PC-3 (cell line): ENCODE data around the gene MALAT1. TPM values are rescaled to one million over a fixed set of nuclear protein-coding genes. Genes with fewer than 3 reads are reported as not detected.
A peak's percentile ranks its signal among the peaks of the same experiment; 100 is the strongest.

Source experiments
- ATAC-seq: fragments of 200-7000 bp; cut with Tn5 transposase; 2 replicates; pipeline ENCODE4 v1.9.1; 2020; ENCODE audit warnings: mild to moderate bottlenecking, moderate library complexity
- BruUV-seq: library from RNA; stranded (reverse); fragments of 400-500 nt; replicated peaks from 2 replicates; lab custom pipeline; 2021; lab: Mats Ljungman, UMichigan
- CTCF ChIA-PET: fragments of 300-600 bp; sonication (Branson Sonifier 250); formaldehyde crosslinking; loops from one replicate; lab custom pipeline; 2022; ENCODE audit warnings: antibody characterized with exemption; lab: Charles Lee
- POLR2A ChIA-PET: fragments of 300-600 bp; sonication (Branson Sonifier 250); formaldehyde crosslinking; loops from one replicate; lab custom pipeline; 2022; ENCODE audit warnings: antibody characterized with exemption; ENCODE audit not compliant: unreplicated experiment; lab: Charles Lee
- DNase-seq: peaks from one replicate; pipeline ENCODE4 v3.0.0-alpha.2; 2015
- H2AFZ ChIP-seq: fragments of 300-600 bp; sonication (generic); 2 replicates; pipeline ENCODE4 v1.6.0; 2016; ENCODE audit warnings: antibody characterized with exemption, low read length
- H3F3A ChIP-seq: fragments of 300-600 bp; sonication (generic); one replicate; pipeline ENCODE4 v1.6.0; 2017; ENCODE audit warnings: antibody characterized with exemption, low read length, control low read depth, mild to moderate bottlenecking; ENCODE audit not compliant: unreplicated experiment
- H3K27ac ChIP-seq: fragments of 300-600 bp; sonication (generic); 2 replicates; pipeline ENCODE4 v1.5.1; 2016; ENCODE audit warnings: mild to moderate bottlenecking, low read length
- H3K27me3 ChIP-seq: fragments of 300-600 bp; sonication (generic); 2 replicates; pipeline ENCODE4 v1.6.1; 2016; ENCODE audit warnings: low read length, mixed read lengths
- H3K36me3 ChIP-seq: fragments of 300-600 bp; sonication (generic); 2 replicates; pipeline ENCODE4 v1.6.1; 2016; ENCODE audit warnings: low read depth, mixed run types, low read length, mixed read lengths
- H3K4me1 ChIP-seq: fragments of 300-600 bp; sonication (generic); 2 replicates; pipeline ENCODE4 v1.5.1; 2016; ENCODE audit warnings: low read length; ENCODE audit not compliant: insufficient read depth
- H3K4me2 ChIP-seq: fragments of 300-600 bp; sonication (generic); 2 replicates; pipeline ENCODE4 v1.6.0; 2016; ENCODE audit warnings: low read length
- H3K4me3 ChIP-seq: fragments of 300-600 bp; sonication (generic); 2 replicates; pipeline ENCODE4 v1.5.1; 2016; ENCODE audit warnings: mild to moderate bottlenecking, low read length, mixed read lengths
- H3K79me2 ChIP-seq: fragments of 300-600 bp; sonication (generic); 2 replicates; pipeline ENCODE4 v1.6.1; 2017; ENCODE audit warnings: low read length, mixed read lengths
- H3K9ac ChIP-seq: fragments of 300-600 bp; sonication (generic); 2 replicates; pipeline ENCODE4 v1.6.0; 2016; ENCODE audit warnings: mild to moderate bottlenecking, low read length
- H3K9me2 ChIP-seq: fragments of 300-600 bp; sonication (generic); replicated peaks from 2 replicates; pipeline ENCODE4 v1.6.1; 2016; ENCODE audit warnings: mixed run types, low read length, mixed read lengths
- H3K9me3 ChIP-seq: fragments of 300-600 bp; sonication (generic); 2 replicates; pipeline ENCODE4 v1.6.1; 2016; ENCODE audit warnings: low read length, mixed read lengths
- H4K20me1 ChIP-seq: fragments of 300-600 bp; sonication (generic); 2 replicates; pipeline ENCODE4 v1.6.1; 2016; ENCODE audit warnings: low read length, mixed read lengths
- CTCF ChIP-seq: fragments of 300-600 bp; sonication (generic); conservative IDR thresholded peaks from 2 replicates; pipeline ENCODE4 v1.5.1; 2017; ENCODE audit warnings: antibody characterized with exemption, low read depth, mild to moderate bottlenecking, low read length
- EZH2 ChIP-seq: fragments of 300-600 bp; sonication (generic); IDR thresholded peaks from one replicate; pipeline ENCODE4 v1.6.1; 2017; ENCODE audit warnings: antibody characterized with exemption, mild to moderate bottlenecking, low read length; ENCODE audit not compliant: unreplicated experiment
- EZH2phosphoT487 ChIP-seq: fragments of 300-600 bp; sonication (generic); IDR thresholded peaks from 2 replicates; pipeline ENCODE4 v1.6.1; 2018; ENCODE audit warnings: mild to moderate bottlenecking, antibody characterized with exemption, low read length, borderline replicate concordance
- intact Hi-C: fragments of 100-400 bp; cut with micrococcal nuclease; formaldehyde crosslinking; loops from 2 replicates; pipeline ENCODE4 v1.9.0; 2023
- total RNA-seq: library from RNA; depleted of rRNA; stranded (reverse); fragments of >200 nt; gene quantifications from 2 replicates; pipeline ENCODE4 v1.2.3, GENCODE V29; 2014

MALAT1 gene
- total RNA-seq, 1 experiment from 2014 or later: 1,345 TPM

DNA sequence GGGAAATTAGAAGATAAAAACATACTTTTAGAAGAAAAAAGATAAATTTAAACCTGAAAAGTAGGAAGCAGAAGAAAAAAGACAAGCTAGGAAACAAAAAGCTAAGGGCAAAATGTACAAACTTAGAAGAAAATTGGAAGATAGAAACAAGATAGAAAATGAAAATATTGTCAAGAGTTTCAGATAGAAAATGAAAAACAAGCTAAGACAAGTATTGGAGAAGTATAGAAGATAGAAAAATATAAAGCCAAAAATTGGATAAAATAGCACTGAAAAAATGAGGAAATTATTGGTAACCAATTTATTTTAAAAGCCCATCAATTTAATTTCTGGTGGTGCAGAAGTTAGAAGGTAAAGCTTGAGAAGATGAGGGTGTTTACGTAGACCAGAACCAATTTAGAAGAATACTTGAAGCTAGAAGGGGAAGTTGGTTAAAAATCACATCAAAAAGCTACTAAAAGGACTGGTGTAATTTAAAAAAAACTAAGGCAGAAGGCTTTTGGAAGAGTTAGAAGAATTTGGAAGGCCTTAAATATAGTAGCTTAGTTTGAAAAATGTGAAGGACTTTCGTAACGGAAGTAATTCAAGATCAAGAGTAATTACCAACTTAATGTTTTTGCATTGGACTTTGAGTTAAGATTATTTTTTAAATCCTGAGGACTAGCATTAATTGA is 1.0 kb downstream of the MALAT1 start:
- Histone ChIP-seq H3K79me2 (peaks cover 83% of the 10 kb centered on the region), H4K20me1 (peaks cover 59% of the 10 kb centered on the region), H3K9me3 (no peaks in the 10 kb centered on the region), H3K27ac (peak overlapping the region; percentile 95), H2AFZ (no peak overlapping the region), H3K27me3 (no peaks in the 10 kb centered on the region), H3F3A (peaks cover 56% of the 10 kb centered on the region), H3K36me3 (peaks cover 56% of the 10 kb centered on the region), H3K9me2 (no peaks in the 10 kb centered on the region), H3K9ac (peak overlapping the region; percentile 97), H3K4me1 (peaks cover 47% of the 10 kb centered on the region), H3K4me3 (peak overlapping the region; percentile 95), H3K4me2 (peak overlapping the region; percentile 90)
- ChIA-PET CTCF (interaction anchor here (0.7 to 1.0 kb wide), 2 partner anchors 29 to 169 kb away, joined by 3 to 4 read pairs; no protein-coding TSS in a partner anchor), POLR2A (interaction anchor here (0.5 to 3.0 kb wide), 18 partner anchors 8 to 1182 kb away, joined by 3 to 40 read pairs (median 6); partner anchors contain the start of genes NEAT1, PRDX5 and SCYL1)
- ATAC-seq (no peak), DNase-seq (no peak)
- TSS peak; percentile 4 for BruUV-seq
- intact Hi-C loops: no loop called here
- TF ChIP-seq CTCF (no peak), EZH2phosphoT487 (no peak), EZH2 (no peak)

GRCh38 chr11:65500387-65501185 is 1.7 kb downstream of the MALAT1 start:
- ChIA-PET POLR2A (interaction anchor here (0.5 to 2.3 kb wide), 11 partner anchors 8 to 1183 kb away, joined by 3 to 31 read pairs (median 6); partner anchors contain the start of genes NEAT1 and PRDX5), CTCF (interaction anchor here (0.7 to 1.0 kb wide), 2 partner anchors 29 to 169 kb away, joined by 3 to 4 read pairs; no protein-coding TSS in a partner anchor)
- no peak overlapping the region for H2AFZ ChIP-seq
- peak overlapping the region; percentile 97 for H3K9ac ChIP-seq
- peaks cover 66% of the 10 kb centered on the region for H4K20me1 ChIP-seq
- intact Hi-C loops: no loop called here
- TF ChIP-seq EZH2phosphoT487 (no peak), CTCF (no peak), EZH2 (no peak)
- DNase-seq (peak; percentile 50), ATAC-seq (no peak)
- H3K4me2 ChIP-seq: peak overlapping the region; percentile 90
- H3K27ac ChIP-seq: peak overlapping the region; percentile 95
- peaks cover 54% of the 10 kb centered on the region for H3K4me1 ChIP-seq
- no peaks in the 10 kb centered on the region for H3K9me2 ChIP-seq
- BruUV-seq: no TSS peak
- peak overlapping the region; percentile 95 for H3K4me3 ChIP-seq
- no peaks in the 10 kb centered on the region for H3K27me3 ChIP-seq
- no peaks in the 10 kb centered on the region for H3K9me3 ChIP-seq
- H3F3A ChIP-seq: peaks cover 64% of the 10 kb centered on the region
- H3K79me2 ChIP-seq: peaks cover 90% of the 10 kb centered on the region
- H3K36me3 ChIP-seq: peaks cover 63% of the 10 kb centered on the region
